ENCODE measurements around the gene CSH2. TPM values are rescaled to one million over a fixed set of nuclear protein-coding genes. Genes with fewer than 3 reads are reported as not detected.
"Not testable (repeated sequence)": the region's sequence is repeated elsewhere in the genome, so short reads cannot be mapped to it uniquely, and the experiment has no call there.

The CSH2 gene
- total and polyA plus RNA-seq, 2 of the 8 experiments (the other 6 are each of a cell fraction or from before 2014, with no cell fraction given): 0.43 TPM; not detected in 1

DNA sequence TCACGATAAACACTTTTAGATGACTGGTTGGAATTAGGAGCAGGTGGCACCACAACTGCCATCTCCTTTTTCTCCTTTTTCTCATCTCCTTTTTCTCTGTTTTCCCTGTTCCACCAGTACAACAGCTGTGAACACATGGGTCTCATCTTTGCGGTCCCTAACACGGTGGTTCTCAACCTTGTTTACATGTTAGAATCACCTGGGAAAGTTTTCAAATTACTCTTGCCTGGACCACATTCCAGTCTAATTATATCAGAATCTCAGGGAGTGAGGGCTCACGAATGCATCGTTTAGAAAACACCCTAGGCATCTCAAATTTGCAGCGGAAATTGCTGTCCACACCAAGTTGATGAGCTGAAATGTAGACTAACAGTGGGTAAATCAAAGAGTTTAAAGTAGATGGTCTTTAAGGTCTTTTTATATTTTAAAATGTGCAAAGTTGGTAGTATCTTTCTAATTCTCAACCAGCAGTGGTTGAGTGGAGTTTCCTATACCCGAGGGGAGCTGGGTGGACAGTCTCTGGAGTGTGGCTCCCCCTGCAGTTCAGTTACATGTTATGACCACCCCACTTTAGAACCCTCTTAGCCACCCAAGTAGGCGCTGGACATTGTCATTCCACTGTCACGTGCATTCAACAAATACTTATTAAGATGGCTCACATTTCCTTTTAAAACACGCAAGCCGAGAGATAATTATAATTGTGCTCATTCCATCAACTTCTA is 19.0 kb upstream of the CSH2 start:
- H3K27me3 ChIP-seq (replicated peaks in 1 of 4; ENCODE audit: control insufficient read depth in 3 of 4, extremely low read depth in 1 of 4, insufficient read depth in 3 of 4, low read length in 3 of 4); H2AFZ ChIP-seq (ENCODE audit: low read length); H3K23ac ChIP-seq (ENCODE audit: insufficient read length); H3K4me1 ChIP-seq (replicated peaks in 1 of 4; ENCODE audit: control insufficient read depth in 3 of 4, insufficient read depth in 4 of 4, low read length in 3 of 4); H3K9me3 ChIP-seq (ENCODE audit: insufficient read depth in 2 of 2, low read depth in 1 of 2, low read length in 1 of 2); H2BK12ac ChIP-seq (ENCODE audit: low read depth, low read length); H3K4ac ChIP-seq (replicated peaks; ENCODE audit: insufficient read length, low read depth, low read length); H3K18ac ChIP-seq (ENCODE audit: extremely low read depth, low read length); H2BK5ac ChIP-seq (ENCODE audit: low read depth, low read length); H4K5ac ChIP-seq (ENCODE audit: insufficient read length, low read depth, low read length); H3K79me2 ChIP-seq (ENCODE audit: control insufficient read depth in 1 of 2, insufficient read depth in 2 of 2, low read length in 2 of 2); H3K4me2 ChIP-seq (ENCODE audit: insufficient read depth in 1 of 2, low read depth in 2 of 2, low read length in 2 of 2); H4K8ac ChIP-seq (ENCODE audit: extremely low read depth, insufficient read depth, low read length); H3K23me2 ChIP-seq (ENCODE audit: low read depth, low read length); H3K14ac ChIP-seq (ENCODE audit: insufficient read length); FAIRE-seq; H4K91ac ChIP-seq (replicated peaks; ENCODE audit: insufficient read length, low read length); H2AK5ac ChIP-seq (ENCODE audit: low read depth, low read length); H2BK20ac ChIP-seq (ENCODE audit: low read length); DNase-seq (ENCODE audit: low read depth in 1 of 2, low spot score in 2 of 2); H3K36me3 ChIP-seq (ENCODE audit: control insufficient read depth in 2 of 4, insufficient read depth in 4 of 4, low read length in 3 of 4); POLR2A ChIA-PET (ENCODE audit: partially characterized antibody); H4K20me1 ChIP-seq (replicated peaks in 1 of 2; ENCODE audit: control insufficient read depth in 1 of 2, insufficient read depth in 2 of 2, low read length in 2 of 2); H3K79me1 ChIP-seq (ENCODE audit: low read depth, low read length); H3K9ac ChIP-seq (replicated peaks in 1 of 4; ENCODE audit: extremely low read depth in 1 of 4, low read depth in 3 of 4, low read length in 3 of 4); H2BK120ac ChIP-seq (replicated peaks; ENCODE audit: low read depth, low read length); H3K56ac ChIP-seq (replicated peaks; ENCODE audit: insufficient read length, low read depth, low read length); H2BK15ac ChIP-seq (ENCODE audit: low read length); H3K4me3 ChIP-seq (ENCODE audit: extremely low read depth in 1 of 4, insufficient read depth in 2 of 4, low read depth in 3 of 4, low read length in 4 of 4); H3K27ac ChIP-seq (ENCODE audit: low read depth, low read length): not testable (repeated sequence)
- CTCF ChIA-PET (ENCODE audit: partially characterized antibody): interaction anchor here (0.6 to 7.2 kb wide), 7 partner anchors 11 to 705 kb away, joined by 3 to 87 read pairs (median 4); partner anchors contain the start of genes GH1 and GH2
- WGBS, 2 experiments (ENCODE audit: extremely low coverage in 1 of 2, insufficient coverage in 1 of 2, insufficient read length in 1 of 2, insufficient replicate concordance in 2 of 2, low coverage in 1 of 2, low lambda C conversion rate in 2 of 2, missing lambda C conversion rate in 1 of 2): 89% methylated on average over 10 of the region's 11 CpGs; no CpG with 5 or more reads in 1 of the 2 experiments

Data from H1 (cell line).